Measurements from ENCODE around the gene SAMD5. TPM values are rescaled to one million over a fixed set of nuclear protein-coding genes. Genes with fewer than 3 reads are reported as not detected.
"Not testable (repeated sequence)": the region's sequence is repeated elsewhere in the genome, so short reads cannot be mapped to it uniquely, and the experiment has no call there.

SAMD5 gene
- total RNA-seq, 4 donors from 2014 or later = 0.84 to 3.3 (median 2.3) TPM

GRCh38 chr6:147534116-147534860, 25.8 kb downstream of the SAMD5 start:
- Histone ChIP-seq H3K27me3 (no peaks in the 10 kb centered on the region), H3K9me3 (no peaks in the 10 kb centered on the region), H3K27ac (no peak overlapping the region), H3K4me1 (peaks cover 0 to 5% (median 0%) of the 10 kb centered on the region in 4 donors), H3K36me3 (no peaks in the 10 kb centered on the region), H3K4me3 (no peak overlapping the region)
- WGBS, 2 donors = 85 to 91% methylated on average over 13 of the region's 13 CpGs
- TF ChIP-seq CTCF (IDR thresholded peaks at IDR 0.05) (no peak), EP300 (IDR thresholded peaks at IDR 0.05) (no peak), POLR2A (IDR thresholded peaks at IDR 0.05) (no peak)
- DNase-seq (ENCODE audit: low spot score in 2 of 2) = no peak

- Histone ChIP-seq H3K27ac (no peak overlapping the region), H3K36me3 (peaks cover 0 to 6% (median 0%) of the 10 kb centered on the region in 3 donors), H3K9me3 (peaks cover 0 to 6% (median 0%) of the 10 kb centered on the region in 4 donors), H3K4me1 (no peaks in the 10 kb centered on the region), H3K4me3 (no peak overlapping the region), H3K27me3 (no peaks in the 10 kb centered on the region)
- 93 to 96% methylated on average over 6 of the region's 6 CpGs for WGBS, 2 donors
- TF ChIP-seq POLR2A (IDR thresholded peaks at IDR 0.05) = no peak
- TF ChIP-seq CTCF (IDR thresholded peaks at IDR 0.05) = no peak
- TF ChIP-seq EP300 (IDR thresholded peaks at IDR 0.05) = no peak
- DNase-seq (ENCODE audit: low spot score in 2 of 2) = no peak
Observed at GRCh38 chr6:147538821-147539220, 30.3 kb downstream of the SAMD5 start.

GRCh38 chr6:147540075-147540474, 31.6 kb downstream of the SAMD5 start:
- Histone ChIP-seq H3K4me1 (no peaks in the 10 kb centered on the region), H3K9me3 (peaks cover 0 to 6% (median 0%) of the 10 kb centered on the region in 4 donors), H3K36me3 (peaks cover 0 to 6% (median 0%) of the 10 kb centered on the region in 3 donors), H3K27me3 (no peaks in the 10 kb centered on the region), H3K4me3 (no peak overlapping the region), H3K27ac (no peak overlapping the region)
- TF ChIP-seq CTCF (IDR thresholded peaks at IDR 0.05) (no peak), POLR2A (IDR thresholded peaks at IDR 0.05) (no peak), EP300 (IDR thresholded peaks at IDR 0.05) (no peak)
- DNase-seq (ENCODE audit: low spot score in 2 of 2) = no peak
- 62 to 74% methylated on average over 5 of the region's 5 CpGs for WGBS, 2 donors

DNA sequence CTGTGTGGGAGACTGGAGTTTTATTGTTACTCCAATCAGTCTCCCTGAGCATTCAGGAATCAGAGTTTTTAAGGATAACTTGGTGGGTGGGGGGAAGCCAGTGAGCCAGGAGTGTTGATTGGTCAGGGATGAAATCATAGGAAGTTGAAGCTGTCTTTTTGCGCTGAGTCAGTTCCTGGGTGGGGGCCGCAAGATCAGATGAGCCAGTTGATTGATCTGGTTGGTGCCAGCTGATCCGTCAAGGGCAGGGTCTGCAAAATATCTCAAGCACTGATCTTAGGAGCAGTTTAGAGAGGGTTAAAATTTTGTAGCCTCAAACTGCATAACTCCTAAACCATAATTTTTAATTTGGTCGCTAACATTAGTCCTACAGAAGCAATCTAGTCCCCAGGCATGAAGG, 33.9 kb downstream of the SAMD5 start:
- not testable (repeated sequence) for DNase-seq (ENCODE audit: low spot score in 2 of 2); H3K4me1 ChIP-seq; H3K4me3 ChIP-seq; H3K9me3 ChIP-seq; H3K27me3 ChIP-seq; H3K27ac ChIP-seq; H3K36me3 ChIP-seq
- 84 to 92% methylated on average over 4 of the region's 4 CpGs for WGBS, 2 donors

DNA sequence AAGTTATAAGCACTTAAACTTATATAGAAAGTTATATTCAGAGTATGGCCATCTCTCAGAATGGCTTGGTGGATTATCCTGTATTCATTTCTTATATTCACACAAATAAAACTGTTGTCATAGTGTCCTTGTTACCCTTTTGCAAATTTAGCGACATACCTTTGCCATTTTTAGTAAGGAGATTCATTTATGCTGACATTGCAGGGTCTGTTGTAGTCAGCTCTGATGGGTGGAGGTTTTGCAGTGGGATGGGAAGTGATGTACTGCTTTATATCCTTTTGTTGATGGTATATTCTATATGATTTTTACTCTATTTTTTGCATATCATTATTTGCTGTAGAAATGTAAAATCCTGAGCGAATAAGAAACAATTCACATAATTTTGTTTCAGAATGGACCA, 35.9 kb downstream of the SAMD5 start:
- Histone ChIP-seq H3K4me1 (peaks cover 0 to 9% (median 0%) of the 10 kb centered on the region in 4 donors), H3K4me3 (no peak overlapping the region), H3K27me3 (no peaks in the 10 kb centered on the region), H3K9me3 (peaks cover 0 to 6% (median 0%) of the 10 kb centered on the region in 4 donors), H3K36me3 (peaks cover 0 to 6% (median 0%) of the 10 kb centered on the region in 3 donors), H3K27ac (no peak overlapping the region)
- TF ChIP-seq EP300 (IDR thresholded peaks at IDR 0.05) (no peak), CTCF (IDR thresholded peaks at IDR 0.05) (no peak), POLR2A (IDR thresholded peaks at IDR 0.05) (no peak)
- DNase-seq (ENCODE audit: low spot score in 2 of 2) = no peak
- WGBS, 2 donors = 54 to 65% methylated on average over 2 of the region's 2 CpGs
